GM12891 (cell line): ENCODE results near the gene ADD1.

ENCODE experiments used
- POLR2A ChIP-seq: IDR thresholded peaks from 2 replicates; pipeline ENCODE4 v1.6.1; 2011; ENCODE audit warnings: low read depth, low read length, control low read depth
- POLR2AphosphoS5 ChIP-seq: IDR thresholded peaks from 2 replicates; pipeline ENCODE4 v1.6.1; 2011; ENCODE audit warnings: low read depth, low read length, control low read depth
- TAF1 ChIP-seq: IDR thresholded peaks from 2 replicates; pipeline ENCODE4 v1.6.1; 2011; ENCODE audit warnings: low read depth, low read length, control low read depth

- TF ChIP-seq POLR2A (no peak), TAF1 (no peak), POLR2AphosphoS5 (no peak)
Observed at GRCh38 chr4:2816401-2816954, 27.2 kb upstream of the ADD1 start.
